Activated CD4-positive, alpha-beta T cell treated with anti-CD3 and anti-CD28 coated beads, Interleukin-2, amount 50 U/mL, for 1 hour (primary cell): ENCODE results near the gene SNRPD1.
"Not testable (repeated sequence)": the region's sequence is repeated elsewhere in the genome, so short reads cannot be mapped to it uniquely, and the experiment has no call there.

ENCODE experiments used
- DNase-seq: peaks from one replicate; pipeline ENCODE4 v3.0.0-alpha.2; 2020

SNRPD1 gene

GRCh38 chr18:21612125-21613039 is at the start of gene SNRPD1:
TSS of gene SNRPD1 (plus strand) at chr18:21612314. CDS start at chr18:21612430, 116 bp downstream.
- DNase-seq = peak; percentile 82

- DNase-seq = no peak
These were observed 40.3 kb upstream of the SNRPD1 start for GRCh38 chr18:21571772-21572171.

GRCh38 chr18:21575656-21576055 is 36.5 kb upstream of the SNRPD1 start:
- no peak for DNase-seq

DNA sequence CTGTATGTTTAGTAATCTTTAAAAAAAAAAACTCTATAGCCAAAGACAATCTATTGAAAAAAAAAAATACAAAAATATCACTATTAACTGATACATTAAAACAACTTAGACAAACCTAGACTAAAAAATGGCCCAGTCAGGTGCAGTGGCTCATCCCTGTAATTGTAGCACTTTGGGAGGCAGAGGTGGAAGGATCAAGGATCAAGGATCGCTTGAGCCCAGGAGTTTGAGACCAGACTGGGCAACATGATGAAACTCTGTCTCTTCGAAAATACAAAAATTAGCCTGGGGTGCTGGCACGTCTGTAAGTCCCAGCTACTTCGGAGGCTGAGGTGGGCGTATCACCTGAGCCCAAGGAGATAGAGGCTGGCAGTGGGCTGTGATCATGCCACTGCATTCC is 27.7 kb upstream of the SNRPD1 start:
- DNase-seq = no peak

- not testable (repeated sequence) for DNase-seq
These were observed 19.8 kb upstream of the SNRPD1 start for GRCh38 chr18:21592361-21592760.

GRCh38 chr18:21593540-21594257 is 18.4 kb upstream of the SNRPD1 start:
- DNase-seq = no peak

DNA sequence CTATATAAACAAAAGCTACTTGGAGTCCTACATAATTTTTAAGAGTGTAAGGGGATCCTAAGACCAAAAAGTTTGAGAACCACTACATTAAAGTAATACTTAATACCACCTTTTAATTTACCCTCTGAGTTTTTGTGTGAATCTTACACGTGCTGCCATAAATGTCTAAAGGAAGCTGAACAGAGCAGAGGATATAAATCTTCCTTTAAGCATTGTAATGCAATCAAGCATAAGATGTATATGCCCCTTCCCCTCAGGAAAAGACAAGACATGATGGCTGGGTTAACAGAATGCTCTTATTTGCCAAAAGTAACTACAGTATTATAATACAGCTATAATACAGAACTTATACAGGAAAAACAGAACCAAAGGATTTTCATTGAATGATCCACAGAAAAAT is 14.5 kb upstream of the SNRPD1 start:
- DNase-seq = no peak

DNA sequence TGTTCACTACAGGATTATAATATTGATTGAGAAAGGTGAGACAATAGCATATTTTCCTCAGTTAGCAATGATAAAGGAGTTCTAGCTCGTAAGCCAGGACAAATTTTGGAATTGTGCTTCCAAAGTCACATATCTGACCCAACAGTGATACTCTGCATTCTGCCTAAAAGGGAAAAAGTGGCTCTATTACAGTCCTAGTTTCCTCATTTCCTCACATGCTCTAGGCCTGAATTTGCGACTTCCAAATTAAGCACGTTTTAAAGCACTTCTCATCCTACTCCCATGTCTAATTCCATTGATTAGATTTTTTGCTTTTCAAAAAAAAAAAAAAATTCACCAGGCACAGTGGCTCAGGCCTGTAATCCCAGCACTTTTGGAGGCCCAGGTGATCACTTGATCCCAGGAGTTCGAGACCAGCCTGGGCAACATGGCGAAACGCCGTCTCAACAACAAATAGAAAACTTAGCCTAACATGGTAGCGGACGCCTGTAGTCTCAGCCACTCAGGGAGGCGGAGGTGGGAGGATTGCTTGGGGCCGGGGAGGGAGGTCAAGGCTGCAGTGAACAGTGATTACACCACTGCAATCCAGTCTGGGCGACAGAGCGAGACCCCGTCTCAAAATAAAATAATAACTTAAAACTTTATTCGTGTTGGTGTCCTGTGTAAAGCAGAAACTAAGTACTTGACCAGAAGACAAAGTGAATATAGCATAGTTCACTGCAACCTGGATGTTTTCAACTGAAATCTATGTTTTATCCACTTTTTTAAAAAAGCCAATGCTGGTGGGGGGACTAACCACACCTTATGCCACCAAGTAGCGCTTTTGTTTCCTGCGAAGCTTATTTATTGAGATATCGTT is 13.2 kb upstream of the SNRPD1 start:
- DNase-seq = no peak

DNA sequence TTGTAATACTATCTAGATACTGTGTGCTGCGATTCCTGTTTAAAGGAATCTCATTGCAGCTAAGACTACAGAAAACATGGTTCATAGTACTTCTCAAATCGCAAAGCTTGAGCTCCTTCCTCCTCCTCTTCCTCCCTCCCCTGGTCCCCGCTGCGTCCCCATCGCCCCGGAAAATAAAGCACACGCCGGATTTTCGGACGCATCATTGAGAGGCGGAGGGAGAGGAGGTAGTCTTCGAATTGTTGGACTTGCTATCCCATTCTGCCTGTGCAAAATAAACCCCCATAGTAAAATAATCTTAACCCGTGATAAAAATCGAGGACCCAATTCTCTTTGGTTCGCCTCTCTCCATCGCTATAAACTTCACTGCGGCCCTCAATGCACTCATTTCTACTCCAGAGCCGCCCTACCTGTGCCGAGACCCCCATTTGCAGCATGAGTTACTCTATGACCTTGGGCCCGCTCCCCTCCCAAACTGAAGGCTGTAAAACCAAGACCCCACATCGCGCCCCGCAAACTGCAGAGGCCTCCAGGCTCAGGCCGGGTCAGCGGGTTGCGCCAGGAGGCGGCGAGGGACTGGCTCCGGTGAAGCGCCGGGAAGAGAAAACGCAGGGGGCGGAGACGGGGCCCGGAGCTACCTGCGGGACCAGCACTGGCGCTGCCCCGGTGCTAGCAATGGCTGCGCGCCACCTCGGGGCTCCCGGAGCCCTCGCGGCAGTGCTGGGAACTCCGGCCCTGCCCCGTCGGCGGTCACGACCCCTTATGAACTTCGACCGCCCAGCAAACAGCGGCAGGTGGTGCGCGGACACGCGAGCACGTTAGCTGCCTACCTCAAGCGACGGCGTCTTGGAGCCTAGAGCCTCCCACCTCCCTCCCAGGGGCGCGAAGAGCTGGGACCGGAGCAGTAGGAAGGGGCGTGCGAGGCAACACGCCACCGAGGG is 12.3 kb upstream of the SNRPD1 start:
- DNase-seq = no peak

DNA sequence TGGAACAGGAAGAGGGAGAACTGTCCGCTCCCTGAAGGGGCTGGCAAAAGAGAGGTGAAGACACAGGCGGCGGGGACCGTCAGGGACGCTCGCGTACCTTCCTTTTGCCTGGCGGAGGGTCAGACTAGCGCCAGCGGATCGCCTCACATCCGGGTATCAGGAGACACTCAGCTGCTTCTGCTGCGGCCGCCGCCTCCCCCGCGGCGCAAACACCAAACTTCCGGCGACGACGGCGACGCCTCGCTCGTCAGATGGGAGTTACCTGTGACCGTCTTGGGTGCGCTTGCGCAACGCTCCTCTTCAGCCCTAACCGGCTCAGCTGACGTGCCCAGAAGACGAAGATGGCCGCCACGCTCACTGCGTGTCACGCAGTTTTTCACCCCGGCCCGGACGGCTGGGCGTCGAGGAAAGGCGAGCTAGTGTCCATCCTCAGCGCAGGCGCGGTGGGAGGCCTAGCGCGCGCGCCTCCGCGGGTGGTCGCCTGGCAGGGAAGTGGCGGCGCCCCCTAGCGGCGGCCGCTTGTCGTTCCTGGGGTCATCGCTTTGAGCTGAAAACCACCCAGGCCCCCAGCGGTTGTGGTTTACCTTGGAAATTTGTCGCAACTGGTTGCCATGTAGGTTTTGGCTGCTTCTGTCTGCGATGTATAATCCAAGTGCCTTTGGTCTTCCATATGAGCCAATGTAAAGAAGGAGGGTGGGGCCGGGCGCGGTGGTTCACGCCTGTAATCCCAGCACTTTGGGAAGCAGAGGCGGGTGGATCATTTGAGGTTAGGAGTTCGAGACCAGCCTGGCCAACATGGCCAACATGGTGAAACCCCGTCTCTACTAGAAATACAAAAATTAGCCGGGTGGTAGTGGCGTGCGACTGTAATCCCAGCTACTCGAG is 11.3 kb upstream of the SNRPD1 start, which contains the start of gene ESCO1:
TSS of gene ESCO1 (minus strand) at position 179 of the 885 bp plus-strand sequence. CDS start 25,861 bp downstream, outside the sequence.
- peak; percentile 90 for DNase-seq

- no peak for DNase-seq
These were observed 9.9 kb upstream of the SNRPD1 start for GRCh38 chr18:21602299-21602587.

DNA sequence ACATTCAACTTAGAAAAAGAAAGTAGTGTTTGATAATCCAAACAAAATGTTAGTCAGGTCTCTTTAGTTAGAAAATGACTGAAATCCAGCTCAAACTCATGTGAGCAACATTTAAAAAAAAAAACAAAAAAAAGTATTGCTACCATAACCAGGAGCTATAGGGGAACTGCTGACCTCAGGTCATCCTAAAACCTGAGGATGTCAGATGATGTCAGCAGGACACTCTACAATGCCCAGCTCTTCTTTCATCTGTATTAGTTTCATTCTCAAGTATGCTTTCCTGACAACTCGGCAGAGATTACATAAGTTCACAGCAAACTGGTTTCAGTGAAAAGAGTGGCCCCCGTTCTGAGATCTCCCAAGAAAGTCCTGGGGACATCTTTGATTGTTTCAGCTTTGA is 7.4 kb upstream of the SNRPD1 start:
- DNase-seq = no peak

GRCh38 chr18:21605213-21605612 is 6.9 kb upstream of the SNRPD1 start:
- no peak for DNase-seq

GRCh38 chr18:21611401-21612124 is 551 bp upstream of the SNRPD1 start:
- not testable (repeated sequence) for DNase-seq

DNA sequence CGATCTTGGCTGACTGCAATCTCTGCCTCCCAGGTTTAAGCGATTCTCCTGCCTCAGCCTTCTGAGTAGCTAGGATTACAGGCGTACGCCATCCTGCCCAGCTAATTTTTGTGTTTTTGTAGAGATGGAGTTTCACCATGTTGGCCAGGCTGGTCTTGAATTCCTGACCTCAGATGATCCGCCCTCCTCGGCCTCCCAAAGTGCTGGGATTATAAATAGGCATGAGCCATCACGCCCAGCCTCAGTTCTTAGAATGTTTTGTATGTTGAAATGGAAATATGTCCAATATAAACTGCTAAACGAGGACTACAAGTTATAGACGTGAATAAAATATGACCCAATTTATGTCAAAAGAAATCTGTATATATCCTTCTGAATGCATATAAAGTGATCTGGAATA is 9.5 kb downstream of the SNRPD1 start:
- not testable (repeated sequence) for DNase-seq

GRCh38 chr18:21629089-21629832 is 17.1 kb downstream of the SNRPD1 start:
- no peak for DNase-seq

- no peak for DNase-seq
These were observed 20.3 kb downstream of the SNRPD1 start for GRCh38 chr18:21632393-21632792.

GRCh38 chr18:21634588-21635199 is 22.6 kb downstream of the SNRPD1 start:
- no peak for DNase-seq

DNA sequence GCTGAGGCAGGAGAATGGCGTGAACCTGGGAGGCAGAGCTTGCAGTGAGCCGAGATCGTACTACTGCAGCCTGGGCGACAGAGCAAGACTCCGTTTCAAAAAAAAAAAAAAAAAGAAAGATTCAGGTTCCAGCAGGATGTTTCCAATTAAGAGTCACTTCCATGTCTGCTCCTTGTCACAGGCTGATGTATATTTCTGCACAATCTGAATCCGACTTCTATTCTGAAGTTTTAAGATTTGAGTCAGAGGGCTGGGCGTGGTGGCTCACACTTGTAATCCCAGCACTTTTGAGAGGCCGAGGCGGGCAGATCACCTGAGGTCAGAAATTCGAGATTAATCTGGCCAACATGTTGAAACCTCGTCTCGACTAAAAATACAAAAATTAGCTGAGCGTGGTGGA is 24.7 kb downstream of the SNRPD1 start:
- no peak for DNase-seq
